Effector CD4-positive, alpha-beta T cell (primary cell): ENCODE measurements around the gene MTTP.

ENCODE experiments used
- DNase-seq: peaks from one replicate; pipeline ENCODE4 v3.0.0-alpha.2; 2020

MTTP gene

GRCh38 chr4:99593781-99594641 lies 19.4 kb downstream of the MTTP start:
- no peak for DNase-seq

DNA sequence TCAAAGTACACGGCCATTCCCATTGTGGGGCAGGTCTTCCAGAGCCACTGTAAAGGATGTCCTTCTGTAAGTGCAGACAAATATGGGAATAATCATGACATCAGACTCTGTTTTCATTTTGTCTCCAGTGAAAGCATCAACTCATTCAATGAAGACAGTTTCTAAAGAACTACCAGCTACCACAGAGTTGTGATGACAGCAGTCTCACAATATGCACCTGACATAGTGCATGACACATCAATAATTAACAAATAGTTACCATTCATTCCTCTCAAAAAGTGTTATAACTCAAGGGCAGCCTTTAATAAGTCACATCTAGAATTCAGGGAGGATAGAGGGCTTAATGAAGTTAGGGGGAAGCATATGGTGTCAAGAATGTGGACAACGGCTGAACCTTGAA lies 20.2 kb downstream of the MTTP start:
- no peak for DNase-seq

DNA sequence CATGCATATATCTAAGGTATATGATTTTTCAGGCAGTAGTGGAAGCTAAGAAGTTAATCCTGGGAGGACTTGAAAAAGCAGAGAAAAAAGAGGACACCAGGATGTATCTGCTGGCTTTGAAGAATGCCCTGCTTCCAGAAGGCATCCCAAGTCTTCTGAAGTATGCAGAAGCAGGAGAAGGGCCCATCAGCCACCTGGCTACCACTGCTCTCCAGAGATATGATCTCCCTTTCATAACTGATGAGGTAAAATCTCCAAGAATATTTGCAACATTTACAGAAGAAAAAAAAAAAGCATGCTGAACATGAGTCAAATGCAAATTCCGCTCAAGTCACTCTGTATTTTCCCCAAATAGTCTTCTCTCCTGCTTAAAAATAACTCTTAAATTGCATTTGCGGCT lies 32.1 kb downstream of the MTTP start:
- DNase-seq, result no peak

DNA sequence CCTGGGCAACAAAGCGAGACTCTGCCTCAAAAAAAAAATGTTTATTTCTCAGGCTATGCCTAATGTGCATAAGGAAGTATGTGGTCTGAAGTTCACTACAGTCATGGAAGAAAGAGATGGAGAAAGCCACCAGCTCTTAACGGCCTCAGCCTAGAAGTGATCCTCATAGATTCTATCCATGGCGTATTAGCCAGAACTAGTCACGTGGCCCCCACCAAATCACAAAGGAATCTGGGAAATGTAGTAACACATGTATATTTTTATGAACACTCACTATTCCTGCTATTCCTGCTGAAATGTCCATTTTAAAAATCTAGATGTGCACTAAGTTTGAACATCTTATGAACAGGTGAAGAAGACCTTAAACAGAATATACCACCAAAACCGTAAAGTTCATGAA lies 33.8 kb downstream of the MTTP start:
- no peak for DNase-seq

GRCh38 chr4:99610605-99611175 lies 36.1 kb downstream of the MTTP start:
- DNase-seq, result no peak

DNA sequence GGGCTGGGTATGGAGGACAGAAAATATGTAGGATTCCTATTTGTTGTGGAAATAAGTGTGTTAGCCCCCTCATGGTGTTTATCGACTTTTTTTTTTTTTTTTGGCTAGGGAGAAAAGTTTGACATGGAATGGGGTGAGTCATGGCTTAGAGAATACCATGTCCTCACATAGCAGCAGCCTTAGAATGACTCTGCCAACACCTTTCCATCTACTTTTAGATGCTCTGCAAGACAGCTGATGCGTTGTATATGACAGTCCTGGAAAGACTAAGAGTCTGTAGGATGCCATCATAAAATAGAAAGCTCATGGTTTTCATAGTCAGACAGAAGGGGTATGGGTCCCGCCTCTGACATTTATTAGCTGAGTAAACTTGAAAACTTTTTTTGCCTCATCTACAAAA lies 37.7 kb downstream of the MTTP start:
- DNase-seq, result no peak

- no peak for DNase-seq
Measured at GRCh38 chr4:99612704-99613103, 38.1 kb downstream of the MTTP start.

- DNase-seq, result no peak
Measured at GRCh38 chr4:99614491-99614890, 39.9 kb downstream of the MTTP start.

GRCh38 chr4:99615170-99615820 lies 40.7 kb downstream of the MTTP start:
- DNase-seq, result no peak

DNA sequence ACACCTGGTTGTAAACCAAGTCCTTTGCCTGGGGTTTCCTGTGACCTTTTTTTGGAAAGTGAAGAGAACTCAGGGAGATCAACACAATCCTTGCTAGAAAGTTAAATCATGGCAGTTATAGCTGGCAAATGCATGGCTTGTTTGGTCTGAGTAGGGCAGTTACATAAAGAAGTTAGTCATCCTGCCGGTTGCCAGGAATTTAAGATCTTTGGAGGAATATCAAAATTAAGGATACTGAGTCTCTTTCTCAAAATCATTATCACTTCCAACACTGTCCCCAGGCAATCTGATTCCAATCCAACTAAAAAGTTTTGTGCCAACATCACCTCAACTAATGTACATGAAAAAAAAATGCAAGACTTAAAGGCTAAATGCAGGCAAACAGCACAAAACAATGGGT lies 42.8 kb downstream of the MTTP start:
- no peak for DNase-seq

- DNase-seq, result no peak
Measured at GRCh38 chr4:99622341-99622740, 47.7 kb downstream of the MTTP start.

DNA sequence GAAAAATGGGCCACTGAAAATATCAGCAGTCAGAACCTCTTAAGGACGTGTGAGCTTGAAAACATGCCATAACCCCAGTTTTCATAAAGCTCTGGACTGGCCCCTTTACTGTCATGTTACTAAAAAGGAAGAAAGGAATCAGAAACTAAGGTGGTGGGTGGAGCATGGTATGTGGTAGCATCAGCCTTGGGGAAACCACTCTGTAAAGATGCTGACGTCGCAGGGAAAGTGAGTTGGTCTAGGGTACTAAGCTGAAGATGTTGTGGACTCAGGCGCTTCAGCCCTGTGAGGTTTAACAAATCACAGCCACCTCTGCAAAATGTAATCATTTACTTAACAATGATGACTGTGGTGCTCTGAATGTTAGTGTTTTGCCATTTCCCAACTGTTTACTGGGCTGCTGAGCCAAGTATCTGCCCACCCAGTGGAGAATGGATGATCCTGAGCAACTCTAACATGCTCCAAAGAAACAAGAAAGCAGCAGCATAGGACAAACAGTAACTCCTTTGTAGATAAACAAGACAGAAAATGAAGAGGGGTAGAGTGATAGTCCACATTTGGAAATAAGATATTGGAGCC lies 49.6 kb downstream of the MTTP start:
- DNase-seq, result no peak

DNA sequence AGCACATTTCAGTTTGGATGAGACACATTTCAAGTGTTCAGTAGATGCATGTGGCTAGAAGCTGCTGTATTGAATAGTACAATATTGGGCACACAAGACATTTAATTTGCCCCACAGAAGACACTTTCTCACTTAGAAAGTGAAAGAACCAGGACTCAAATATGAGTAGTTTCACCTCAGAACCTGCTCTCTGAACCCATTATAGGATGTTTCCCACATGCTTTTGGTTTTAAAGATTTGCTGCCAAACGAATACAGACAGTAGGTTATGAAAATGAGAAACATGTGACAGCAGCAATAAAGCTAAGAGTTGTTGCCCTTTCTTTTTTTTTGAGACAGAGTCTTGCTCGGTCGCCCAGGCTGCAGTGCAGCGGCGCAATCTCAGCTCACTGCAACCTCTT lies 50.7 kb downstream of the MTTP start:
- no peak for DNase-seq

- DNase-seq, result no peak
Measured at GRCh38 chr4:99628040-99628439, 53.4 kb downstream of the MTTP start.

- DNase-seq, result no peak
Measured at GRCh38 chr4:99629962-99630554, 55.4 kb downstream of the MTTP start.

GRCh38 chr4:99630857-99631360 lies 56.3 kb downstream of the MTTP start:
- no peak for DNase-seq

- no peak for DNase-seq
Measured at GRCh38 chr4:99633772-99634171, 59.1 kb downstream of the MTTP start.

GRCh38 chr4:99634742-99635360 lies 60.2 kb downstream of the MTTP start:
- no peak for DNase-seq

- DNase-seq, result no peak
Measured at GRCh38 chr4:99635601-99636000, 61.0 kb downstream of the MTTP start.

GRCh38 chr4:99636422-99636821 lies 61.8 kb downstream of the MTTP start:
- DNase-seq, result no peak

- no peak for DNase-seq
Measured at GRCh38 chr4:99637174-99637573, 62.5 kb downstream of the MTTP start.

DNA sequence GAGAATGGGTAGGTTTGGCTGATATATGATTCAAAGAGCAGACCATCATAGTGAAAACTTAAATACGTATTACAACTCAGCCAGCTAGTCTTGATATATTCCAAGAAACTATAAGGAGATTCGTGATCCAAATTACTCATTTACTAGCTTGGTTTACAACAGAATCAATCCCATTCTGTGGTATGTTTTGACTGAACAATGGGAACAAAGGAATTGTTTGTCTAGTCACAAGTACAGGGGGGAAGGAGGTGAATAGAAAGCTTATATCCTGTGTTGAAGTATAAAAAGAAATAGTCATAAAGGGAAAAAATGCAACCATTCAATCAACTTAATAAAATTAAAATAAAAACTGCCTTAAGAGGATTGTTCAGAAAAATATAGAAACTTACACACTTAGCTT lies 66.1 kb downstream of the MTTP start:
- no peak for DNase-seq
